ENCODE measurements around the gene CACNA1I.

- TF ChIP-seq CHD2 (IDR thresholded peaks at IDR 0.05; ENCODE audit: low read length, partially characterized antibody) (no peak), CTCF (IDR thresholded peaks at IDR 0.05) (no peak), MXI1 (IDR thresholded peaks at IDR 0.05; ENCODE audit: low read depth, low read length) (no peak), GABPA (IDR thresholded peaks at IDR 0.05; ENCODE audit: low read depth) (no peak), REST (IDR thresholded peaks at IDR 0.05; ENCODE audit: low read depth, low read length) (no peak), SMC3 (IDR thresholded peaks at IDR 0.05; ENCODE audit: low read depth, low read length) (no peak), USF1 (IDR thresholded peaks at IDR 0.05; ENCODE audit: borderline replicate concordance, low read depth) (no peak), PBX3 (IDR thresholded peaks at IDR 0.05) (no peak)
Measured at GRCh38 chr22:39624501-39624821, 53.9 kb downstream of the CACNA1I start.

All from SK-N-SH (cell line).